NCI-H226 (cell line): Measurements from ENCODE around the gene ROBO2.

Source experiments
- DNase-seq: peaks from one replicate; pipeline ENCODE4 v3.0.0-alpha.2; 2015

ROBO2 gene

GRCh38 chr3:77191014-77191413 is 151.1 kb downstream of the ROBO2 start:
- DNase-seq = no peak

DNA sequence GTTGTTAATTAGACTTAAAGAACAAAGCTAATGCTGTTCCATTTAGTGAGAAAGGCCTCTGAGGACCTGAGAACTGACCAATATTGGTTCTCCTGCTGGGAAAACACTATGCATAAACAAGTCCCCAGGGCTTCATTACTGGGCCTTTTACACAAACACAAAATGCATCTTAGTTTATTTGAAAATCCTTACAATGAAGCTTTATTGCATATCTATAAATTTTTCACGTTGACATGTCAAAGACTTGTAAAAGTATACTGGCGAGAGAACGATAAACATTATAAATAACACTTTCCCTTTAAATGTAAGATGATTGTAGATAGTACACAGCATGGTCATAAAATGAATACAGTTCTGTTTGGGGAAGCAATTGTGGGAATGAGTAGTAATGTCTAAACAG is 151.7 kb downstream of the ROBO2 start:
- DNase-seq = no peak

- DNase-seq = no peak
Measured at GRCh38 chr3:77195766-77196545, 156.1 kb downstream of the ROBO2 start.

- DNase-seq = no peak
Measured at GRCh38 chr3:77197408-77197807, 157.5 kb downstream of the ROBO2 start.

GRCh38 chr3:77203851-77204250 is 164.0 kb downstream of the ROBO2 start:
- DNase-seq = no peak

- DNase-seq = no peak
Measured at GRCh38 chr3:77204788-77205187, 164.9 kb downstream of the ROBO2 start.

DNA sequence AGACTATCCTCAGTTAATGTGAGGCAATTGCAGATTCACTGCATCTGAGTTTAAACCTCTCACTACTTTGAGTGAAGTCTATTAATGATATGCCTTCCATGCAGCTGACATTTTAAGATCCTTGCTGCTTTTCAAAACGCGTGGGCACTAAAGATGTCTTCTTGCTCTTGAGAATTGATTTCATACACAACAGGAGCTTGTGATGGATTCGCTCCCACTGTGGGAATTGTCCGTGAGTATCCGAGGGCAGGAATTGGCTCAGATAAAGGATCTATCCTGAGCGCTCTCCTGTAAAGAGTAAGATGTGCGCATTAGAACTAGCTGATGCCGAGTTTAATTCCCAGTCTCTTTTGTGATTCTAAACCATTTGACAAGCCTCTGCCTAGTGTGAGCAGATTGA is 167.9 kb downstream of the ROBO2 start:
- no peak for DNase-seq

DNA sequence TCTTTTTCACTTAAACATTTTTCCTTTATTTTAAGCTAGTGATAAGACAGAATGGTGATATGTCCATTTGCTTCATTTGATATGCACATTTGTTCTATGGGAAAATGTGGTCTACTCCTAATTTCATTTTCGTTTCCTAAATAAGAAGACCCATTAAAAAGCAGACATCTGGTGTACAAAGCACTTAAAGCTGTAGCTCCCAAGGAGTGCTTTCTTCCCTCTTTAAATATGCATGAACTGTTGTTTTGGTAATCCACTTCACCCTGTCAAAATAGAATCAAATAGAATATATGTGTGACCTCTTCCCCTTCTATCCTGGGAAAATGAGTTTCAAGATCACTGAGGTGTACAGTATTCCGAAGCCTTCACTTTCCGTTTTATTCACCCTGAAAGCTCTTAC is 182.8 kb downstream of the ROBO2 start:
- DNase-seq = no peak

DNA sequence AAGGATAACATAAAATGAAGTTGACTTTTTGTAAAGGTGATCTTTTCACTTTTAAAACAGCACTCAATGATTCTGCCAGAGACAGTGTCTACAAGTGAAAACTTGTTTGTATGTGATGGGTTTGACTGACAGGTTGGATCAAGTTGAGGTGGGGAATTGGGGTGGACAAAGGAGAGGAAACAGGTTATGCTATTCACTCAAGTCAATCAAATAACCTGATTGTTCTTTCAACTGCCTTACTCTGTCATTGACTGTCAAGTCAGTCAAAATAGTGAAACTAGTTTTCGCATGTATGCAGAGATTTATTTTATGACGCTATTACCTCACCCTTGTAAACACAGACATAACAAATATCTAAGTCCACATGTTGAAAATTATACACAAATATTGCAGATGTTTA is 187.7 kb downstream of the ROBO2 start:
- DNase-seq = no peak

GRCh38 chr3:77232557-77232956 is 192.7 kb downstream of the ROBO2 start:
- no peak for DNase-seq

- no peak for DNase-seq
Measured at GRCh38 chr3:77234004-77234403, 194.1 kb downstream of the ROBO2 start.

DNA sequence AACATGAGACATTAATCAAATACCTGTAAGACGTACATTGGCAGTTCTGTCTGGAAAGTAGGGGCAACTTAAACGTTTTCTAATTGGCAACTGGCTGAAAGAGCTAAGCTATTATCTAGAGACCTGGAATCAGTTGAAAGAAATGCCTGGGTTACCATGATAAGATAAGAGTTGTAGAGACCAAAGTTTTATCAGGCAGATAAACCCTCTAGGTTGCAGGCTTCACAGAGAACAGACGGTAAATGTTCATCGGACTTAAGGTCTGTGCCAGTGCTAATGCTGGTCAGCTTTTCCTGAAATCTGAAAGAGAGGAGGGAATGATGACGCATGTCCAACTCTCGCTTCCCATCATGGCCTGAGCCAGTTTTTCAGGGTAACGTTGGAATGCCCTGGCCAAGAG is 196.2 kb downstream of the ROBO2 start:
- no peak for DNase-seq

DNA sequence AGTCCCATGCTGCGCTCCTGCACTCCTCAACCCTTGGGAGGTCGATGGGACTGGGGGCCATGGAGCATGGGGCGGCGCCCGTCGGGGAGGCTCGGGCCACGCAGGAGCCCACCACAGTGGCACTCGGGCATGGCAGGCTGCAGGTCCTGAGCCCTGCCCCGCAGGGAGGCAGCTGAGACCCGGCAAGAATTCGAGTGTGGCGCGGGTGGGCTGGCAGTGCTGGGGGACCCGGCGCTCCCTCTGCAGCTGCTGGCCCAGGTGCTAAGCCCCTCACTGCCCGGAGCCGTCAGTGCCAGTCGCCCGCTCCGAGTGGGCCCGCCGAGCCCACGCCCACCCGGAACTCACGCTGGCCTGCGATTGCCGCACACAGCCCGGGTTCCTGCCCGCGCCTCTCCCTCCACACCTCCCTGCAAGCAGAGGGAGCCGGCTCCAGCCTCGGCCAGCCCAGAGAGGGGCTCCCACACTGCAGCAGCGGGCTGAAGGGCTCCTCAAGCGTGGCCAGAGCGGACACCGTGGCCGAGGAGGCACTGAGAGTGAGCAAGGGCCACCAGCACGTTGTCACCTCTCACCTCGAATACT is 200.3 kb downstream of the ROBO2 start:
- no peak for DNase-seq

GRCh38 chr3:77242371-77242770 is 202.5 kb downstream of the ROBO2 start:
- no peak for DNase-seq

DNA sequence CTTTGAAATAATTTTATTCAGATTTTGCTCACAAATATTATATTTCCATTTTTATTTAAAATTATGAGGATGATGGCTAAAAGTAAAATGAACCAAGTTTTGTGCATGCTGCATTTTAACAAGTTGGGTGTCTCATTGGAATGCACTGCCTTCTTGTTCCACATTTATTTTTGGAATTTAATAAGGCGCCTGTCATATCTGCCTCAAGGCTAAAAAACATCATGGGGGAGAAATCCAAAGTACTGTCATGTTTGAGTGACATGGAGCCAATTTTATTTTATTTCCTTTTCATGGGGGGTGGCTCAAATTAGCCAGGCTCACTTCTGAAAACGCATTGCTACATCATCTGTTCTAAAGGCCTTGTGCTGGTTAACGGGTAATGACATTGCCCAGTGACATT is 205.1 kb downstream of the ROBO2 start:
- no peak for DNase-seq

GRCh38 chr3:77247061-77247460 is 207.2 kb downstream of the ROBO2 start:
- DNase-seq = no peak

DNA sequence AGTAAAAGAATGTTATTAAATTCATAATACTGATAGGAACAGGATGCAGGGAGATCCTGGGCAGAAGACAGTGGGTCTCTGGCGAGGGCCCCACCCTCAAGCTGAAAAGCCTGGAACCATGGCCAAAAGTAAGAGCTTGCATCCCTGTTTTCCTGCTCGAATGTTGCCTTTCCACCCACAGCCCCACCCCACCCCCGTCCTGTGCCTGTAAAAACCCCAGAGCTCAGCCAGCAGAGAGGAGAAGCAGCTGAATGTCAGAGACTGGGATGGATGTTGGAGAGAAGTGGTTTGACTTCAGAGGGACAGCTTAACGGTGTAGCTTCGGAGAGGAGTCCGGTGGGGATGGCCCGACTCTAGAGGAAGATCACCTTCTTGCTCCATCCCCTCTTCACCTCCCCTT is 207.9 kb downstream of the ROBO2 start:
- no peak for DNase-seq

- no peak for DNase-seq
Measured at GRCh38 chr3:77248420-77248819, 208.5 kb downstream of the ROBO2 start.

GRCh38 chr3:77251136-77251535 is 211.2 kb downstream of the ROBO2 start:
- no peak for DNase-seq

DNA sequence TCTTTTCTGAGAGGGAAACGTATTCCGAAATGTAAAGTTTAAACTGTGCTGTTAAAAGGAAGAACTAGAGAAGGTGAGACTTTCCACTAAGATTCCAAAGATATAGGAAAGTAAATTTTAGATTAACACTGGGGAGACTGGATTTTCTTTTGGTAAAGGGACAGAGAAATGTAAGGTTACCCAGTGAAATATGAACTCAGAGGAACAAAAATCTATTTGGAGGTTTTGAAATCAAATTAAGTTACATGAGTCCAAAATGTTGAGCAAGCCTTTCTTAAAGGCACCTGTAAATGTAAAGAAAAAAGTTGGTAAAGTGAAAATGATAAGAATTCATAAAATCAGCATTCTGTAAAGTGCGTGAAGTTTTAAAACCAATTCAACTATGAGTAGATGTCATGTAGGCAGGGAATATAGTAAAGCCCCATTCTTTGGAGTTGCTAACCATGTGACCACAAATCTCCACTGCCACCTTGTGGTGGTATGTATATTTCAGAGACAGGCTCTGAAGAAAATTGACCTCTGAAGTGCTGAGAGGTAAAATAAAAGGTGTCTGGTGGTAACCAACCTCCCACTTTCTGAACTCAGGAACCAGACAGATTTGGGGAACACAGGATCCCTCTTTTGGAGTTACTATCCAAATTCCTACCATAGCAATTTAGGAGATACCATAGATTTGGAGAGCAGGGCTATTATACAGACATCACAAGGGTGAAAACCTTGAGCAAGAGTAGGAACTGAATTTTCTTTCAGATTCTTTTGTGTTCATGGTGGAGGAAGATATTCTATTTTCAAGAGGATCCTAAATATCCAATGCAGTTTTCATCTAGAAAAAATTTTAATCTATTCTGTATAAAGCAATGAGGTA is 215.3 kb downstream of the ROBO2 start:
- no peak for DNase-seq

DNA sequence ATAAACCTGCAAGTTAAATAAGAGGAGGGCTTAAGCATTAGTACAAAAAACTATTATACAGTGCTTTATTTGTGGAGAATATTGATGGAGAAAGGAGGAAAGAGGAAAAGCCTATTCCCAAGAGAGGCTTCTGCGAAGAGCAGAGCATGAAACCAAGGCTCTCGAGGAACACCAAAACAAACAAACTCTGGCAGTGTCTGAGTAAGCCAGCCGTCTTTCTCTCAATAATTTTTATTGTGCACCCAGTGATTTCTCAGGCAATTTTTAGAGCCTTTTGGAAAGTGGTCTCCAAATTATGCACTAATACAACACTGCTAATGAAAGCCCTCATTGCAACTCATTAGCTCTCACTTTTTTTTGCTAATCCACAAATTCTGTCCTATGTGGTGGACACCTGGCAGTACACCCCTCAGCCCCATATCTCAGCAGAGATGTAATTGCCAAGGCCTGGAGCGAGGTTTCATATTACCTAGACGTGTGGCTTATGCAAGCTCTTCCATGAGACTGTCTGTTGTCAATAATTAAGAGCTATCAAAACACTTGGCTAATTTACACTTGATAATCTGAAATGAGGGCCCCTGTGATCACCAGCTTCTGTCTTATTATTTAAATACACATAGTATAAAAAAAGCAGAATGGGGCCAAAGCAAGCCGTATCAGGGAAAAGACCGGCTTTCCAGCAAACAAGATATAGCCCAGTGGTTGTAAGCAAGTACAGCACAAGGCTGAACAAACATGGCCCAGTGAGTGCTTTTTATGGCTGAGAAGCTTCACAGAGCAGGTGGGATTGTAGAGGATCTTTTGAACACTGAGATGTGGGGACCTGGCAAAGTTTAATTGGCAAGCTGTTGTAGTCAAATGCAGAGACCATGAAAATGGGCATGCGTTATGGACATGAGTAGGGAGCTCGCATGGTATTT is 216.9 kb downstream of the ROBO2 start:
- DNase-seq = no peak

GRCh38 chr3:77259694-77260093 is 219.8 kb downstream of the ROBO2 start:
- no peak for DNase-seq

DNA sequence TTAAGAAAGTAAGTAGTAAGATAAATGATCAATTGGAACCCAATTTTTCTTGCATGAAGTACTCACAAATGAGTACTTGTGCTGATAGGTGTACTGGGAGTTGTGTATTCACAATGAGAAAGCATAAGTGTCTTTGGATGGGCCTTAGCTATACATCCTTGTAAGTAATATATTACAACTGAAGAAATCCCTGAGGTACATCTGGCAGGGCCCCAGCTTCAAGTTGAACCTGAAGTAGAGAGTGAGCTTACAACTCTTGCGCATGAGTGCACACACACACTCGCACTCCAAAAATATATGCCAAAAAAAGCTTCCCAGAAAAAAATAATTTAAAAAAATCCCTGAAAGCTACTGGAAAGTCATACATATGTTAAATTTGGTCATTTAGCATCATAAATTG is 222.5 kb downstream of the ROBO2 start:
- no peak for DNase-seq
